Medulla oblongata (tissue), 1 donor: ENCODE data around the gene KCP.

Source experiments
- DNase-seq: peaks from one replicate; pipeline ENCODE4 v3.0.0-alpha.2; 2015; ENCODE audit errors: extremely low spot score

KCP gene

DNA sequence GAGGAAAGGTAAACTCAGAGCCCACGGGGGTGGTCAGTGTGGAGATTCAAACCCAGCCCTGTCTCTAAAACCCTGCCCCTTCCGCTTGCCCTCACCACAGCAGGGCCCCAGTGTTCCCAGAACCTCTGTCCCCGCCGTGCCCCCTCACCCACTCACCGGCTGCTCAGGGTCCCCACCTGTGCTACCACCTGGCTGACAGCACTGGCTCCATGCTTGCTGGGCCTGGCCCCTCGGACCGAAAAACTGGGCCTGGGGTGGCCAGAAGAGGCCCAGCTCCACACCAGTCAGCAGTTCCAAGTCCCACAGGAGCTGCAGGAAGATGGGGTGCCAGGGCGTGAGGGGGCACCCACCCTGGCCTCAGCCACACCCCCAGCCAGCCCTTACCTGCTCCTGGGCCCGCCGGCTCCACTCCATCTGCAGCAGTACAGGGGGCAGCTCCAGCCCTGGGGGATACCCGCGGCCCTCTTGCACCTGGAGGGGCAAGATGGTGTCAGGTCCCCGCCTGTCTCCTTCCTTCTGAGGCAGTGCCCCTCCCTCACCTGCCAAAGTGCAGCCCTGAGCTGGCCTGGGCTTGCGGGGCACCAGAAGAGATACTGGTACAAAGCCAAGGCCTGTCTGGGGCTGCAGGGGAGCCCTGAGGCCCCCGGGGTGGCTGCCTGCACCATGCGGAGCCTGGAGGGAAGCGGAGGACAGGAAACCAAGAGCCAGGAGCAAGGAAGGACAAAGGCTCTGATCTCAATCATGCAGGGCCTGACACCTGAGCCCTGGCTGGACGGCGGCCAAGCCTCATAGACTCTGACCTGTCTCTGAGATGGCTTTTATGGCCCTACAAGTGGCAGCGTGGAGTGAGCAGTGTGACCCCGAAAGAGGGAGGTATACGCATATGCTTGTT lies 36.1 kb downstream of the KCP start:
- no peak for DNase-seq

DNA sequence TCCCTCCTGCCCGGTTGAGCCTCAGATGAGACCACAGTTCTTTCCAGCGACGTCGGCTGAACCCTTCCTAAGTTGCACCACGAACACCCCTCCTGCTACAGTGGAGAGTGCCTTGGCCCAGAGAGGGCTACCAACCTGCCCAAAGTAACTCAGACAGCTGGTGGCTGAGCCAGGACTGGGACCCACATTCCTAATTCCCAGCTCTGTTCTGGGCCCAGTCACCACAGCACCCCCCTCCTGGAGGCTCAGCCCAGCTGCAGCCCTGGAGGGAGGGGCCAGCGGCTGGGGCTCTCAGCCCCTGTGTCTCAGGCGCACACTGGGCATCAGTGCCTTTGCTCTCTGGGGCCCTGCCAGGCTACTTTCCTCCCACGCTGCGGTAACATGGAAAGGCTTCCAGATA lies 37.3 kb downstream of the KCP start:
- no peak for DNase-seq

DNA sequence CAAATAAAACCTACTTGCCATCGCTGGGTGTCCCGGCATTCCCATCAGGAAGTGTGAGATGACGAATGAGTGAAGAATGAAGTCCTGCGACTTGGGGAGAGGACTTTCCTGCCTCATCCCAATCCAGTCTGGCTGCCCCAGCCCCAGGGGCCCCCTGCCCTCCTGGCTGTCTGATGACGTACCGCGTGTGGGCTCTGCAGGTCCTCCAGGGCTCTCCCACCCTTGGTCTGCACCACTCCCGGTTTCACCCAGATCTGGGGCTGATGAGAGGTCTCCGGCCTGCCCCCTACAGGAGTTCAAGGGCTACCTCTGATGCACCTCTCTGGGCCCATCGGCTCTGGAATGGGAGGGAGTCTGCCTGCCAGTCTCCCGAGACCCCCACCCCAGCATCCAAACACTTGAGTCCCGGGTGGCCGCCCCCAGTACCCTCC lies 38.1 kb downstream of the KCP start:
- no peak for DNase-seq

DNA sequence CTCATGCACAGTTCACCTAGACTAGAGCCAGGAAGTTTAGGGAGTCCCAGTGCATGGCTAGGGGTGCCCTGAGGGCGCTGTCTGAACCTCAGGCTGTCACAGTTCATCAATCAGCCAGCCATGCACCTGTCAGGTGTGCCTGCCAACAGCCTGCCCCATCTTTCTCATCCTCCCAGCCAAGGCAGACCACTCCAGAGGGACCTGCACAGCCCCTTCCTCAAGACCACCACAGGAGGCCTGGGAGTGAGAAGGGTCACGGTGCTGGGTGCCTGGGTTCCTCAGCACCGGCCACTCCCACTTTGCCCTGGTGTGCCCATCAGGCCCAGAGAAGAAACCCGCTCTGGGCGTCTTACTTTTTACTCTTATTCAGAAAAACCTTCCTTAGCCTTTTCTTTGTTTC lies 39.5 kb downstream of the KCP start:
- DNase-seq = no peak

DNA sequence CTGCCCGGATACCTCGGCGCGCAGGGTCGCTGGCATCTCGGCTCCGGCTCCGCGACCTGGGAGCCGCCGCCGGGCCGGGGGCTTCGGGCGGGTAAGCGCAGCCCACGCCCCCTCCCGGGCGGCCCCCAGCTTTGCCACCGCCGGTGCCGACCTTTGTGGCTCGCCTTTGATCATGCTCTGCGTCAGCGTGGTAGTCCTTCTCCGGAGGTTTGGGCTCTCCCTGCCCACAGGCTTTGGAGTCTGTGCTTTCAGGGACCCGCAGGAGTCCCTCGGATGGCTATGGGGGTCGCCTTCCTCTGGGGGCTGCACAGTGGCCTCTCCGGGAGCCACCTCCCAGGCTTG lies 40.6 kb downstream of the KCP start:
- no peak for DNase-seq

DNA sequence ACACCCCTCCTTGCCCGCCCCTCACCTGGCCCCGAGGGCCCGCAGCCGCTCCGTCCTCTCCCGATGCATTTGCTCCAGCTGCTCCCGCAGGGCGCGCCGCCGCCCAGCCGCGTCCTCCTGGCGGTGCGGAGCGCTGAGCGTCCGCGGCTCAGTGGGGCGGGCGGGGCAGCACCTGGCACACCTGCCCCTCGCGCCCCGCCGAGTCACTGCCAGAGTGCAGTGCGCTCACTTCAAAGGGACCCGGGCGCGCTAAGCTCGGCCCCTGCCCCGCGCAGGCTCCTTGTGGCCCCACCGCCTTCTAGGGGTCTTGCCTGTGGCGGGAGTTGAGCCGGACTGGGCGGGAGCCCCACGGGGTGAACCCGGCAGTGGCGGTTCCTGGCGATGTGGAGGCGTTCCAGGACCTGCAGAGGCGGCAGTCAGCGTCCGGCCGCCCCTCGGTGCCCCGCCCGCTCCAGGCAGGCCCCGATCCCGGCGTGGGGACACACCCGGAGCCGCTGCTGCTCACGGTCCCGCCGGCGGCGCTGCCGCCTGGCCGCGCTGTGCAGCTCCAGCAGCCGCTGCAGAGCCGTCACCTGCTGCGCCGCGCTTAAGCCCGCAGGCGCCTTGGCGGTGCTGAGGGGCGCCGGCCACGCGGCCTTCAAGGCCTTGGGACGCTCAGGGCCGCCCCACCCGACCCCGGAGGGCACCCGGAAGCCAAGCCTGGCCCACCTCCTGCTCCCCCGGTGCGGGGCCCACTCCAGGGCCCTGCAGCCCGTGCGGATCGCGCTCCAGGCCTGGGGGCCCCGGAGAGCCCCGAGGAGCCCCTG lies 41.2 kb downstream of the KCP start:
- peak; percentile 34 for DNase-seq

DNA sequence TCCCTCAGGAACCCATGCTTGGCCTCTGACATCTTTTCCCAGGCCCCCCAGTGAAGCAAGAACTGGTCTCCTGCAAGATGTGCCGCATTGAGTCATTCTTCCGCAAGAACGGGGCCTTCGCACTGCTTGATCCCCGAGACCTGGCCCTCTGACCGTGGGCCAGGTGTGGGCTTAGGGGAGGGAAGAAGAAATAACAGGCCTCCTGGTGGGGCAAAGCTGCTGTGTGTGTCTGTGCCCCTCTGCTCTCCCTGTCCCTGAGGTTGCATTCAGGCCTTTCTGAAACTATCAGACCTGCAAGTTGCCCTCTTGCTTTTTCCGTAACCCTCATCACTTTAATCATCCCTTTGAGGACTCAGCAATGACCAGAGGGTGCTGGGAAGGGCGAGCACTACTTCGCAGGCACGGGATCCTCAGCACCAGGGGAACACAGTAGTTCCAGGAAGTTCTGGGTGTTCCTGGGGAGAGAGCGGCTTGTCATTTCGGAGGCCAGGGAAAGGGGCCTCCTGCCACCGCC lies 41.8 kb downstream of the KCP start:
- no peak for DNase-seq

DNA sequence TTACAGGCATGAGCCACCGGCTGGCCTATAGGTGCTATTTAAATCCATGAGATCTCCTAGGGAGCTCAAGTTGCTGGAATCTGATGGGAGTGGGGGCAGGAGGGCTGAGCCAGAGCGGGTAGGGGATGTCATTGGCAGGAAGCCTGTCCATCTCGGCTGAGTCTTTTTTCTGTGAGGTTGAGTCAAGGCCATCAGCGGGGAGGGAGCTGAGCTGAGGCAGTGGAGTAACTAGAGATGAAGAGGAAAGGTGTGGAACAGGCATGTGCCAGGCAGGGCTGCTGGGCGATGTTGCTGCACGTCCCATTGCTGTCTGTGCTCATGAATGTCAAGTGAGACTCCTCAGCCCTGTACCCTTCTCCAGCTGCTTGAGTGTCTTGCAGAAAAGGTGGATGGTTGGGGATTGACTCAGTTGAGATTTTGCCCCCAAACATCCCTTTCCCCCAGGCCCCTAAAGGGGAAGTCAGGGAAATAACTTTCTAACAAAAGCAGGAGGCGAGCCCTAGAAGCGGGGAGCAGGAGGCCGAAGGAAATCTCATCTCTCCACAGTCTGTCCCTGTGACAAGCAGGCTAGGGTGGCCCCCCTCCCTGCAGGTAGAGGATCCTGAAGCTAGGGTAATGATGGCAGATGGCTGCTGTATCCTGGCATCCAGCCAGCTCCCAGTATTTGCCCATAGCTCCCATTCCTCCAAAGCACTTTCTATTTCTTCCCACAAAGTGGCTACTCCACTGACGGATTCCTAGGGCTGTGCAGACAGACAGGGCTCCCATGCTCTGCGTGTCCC lies 42.5 kb downstream of the KCP start:
- no peak for DNase-seq

DNA sequence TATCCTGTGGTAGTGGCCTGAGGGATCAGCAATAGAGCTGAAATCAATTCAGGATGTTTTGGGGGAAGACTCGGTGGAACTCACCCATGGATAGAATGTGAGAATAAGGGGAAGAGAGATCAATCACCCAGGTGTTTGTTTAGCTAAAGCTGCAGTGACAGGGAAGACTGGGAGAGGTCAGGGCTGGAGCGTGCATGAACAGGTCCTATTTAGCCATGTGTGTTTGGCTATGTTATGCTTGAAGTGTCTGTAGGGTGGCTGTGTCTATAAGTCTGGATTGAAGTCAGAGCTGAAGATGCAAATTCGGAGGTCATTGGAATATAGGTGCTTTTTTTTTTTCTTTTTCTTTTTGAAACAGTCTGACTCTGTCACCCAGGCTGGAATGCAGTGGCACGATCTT lies 43.3 kb downstream of the KCP start:
- DNase-seq = no peak

DNA sequence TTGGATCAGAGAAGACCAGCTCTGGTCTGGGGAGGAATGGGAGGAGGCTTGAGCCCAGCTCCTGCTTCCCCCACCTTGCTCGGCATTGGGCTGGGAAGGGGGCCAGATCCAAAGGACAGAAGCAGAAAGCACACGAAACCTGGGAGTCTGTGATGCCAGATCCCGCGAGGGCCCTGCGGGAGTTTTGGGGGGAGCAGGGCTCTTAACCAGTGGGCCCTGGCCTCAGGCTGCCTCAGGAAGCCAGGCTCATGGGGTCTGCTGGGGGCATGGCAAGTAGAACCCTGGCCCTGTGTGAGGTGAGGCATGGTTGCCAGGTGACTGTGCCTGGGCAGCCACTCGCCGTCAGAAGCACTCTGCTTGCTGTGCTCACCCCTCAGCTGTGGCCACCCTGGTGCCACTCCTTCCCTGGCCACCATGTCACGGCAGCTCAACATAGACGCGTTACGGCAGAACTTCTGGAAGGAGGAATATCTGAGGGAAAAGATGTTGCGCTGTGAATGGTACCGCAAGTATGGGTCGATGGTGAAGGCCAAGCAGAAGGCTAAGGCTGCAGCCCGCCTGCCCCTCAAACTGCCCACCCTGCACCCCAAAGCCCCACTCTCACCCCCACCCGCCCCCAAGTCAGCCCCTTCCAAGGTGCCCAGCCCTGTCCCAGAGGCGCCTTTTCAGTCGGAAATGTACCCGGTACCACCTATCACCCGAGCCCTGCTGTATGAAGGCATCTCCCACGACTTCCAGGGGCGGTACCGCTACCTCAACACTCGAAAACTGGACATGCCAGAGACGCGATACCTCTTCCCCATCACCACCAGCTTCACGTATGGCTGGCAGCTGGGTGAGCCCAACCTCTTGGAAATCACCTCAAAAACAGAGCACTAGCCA lies 44.3 kb downstream of the KCP start:
- no peak for DNase-seq

DNA sequence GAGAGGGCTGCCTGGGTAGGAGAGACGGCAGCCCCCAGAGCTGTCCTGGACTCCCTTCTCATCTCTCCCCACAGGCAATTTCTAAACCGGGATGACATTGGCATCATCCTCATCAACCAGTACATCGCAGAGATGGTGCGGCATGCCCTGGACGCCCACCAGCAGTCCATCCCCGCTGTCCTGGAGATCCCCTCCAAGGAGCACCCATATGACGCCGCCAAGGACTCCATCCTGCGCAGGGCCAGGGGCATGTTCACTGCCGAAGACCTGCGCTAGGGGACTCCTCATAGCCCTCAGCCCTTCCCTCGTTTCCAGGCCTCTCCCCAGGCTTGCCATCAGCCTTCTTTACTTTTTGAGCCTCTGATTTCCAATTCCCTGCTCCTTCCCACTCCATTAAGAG lies 45.2 kb downstream of the KCP start:
- DNase-seq = no peak

DNA sequence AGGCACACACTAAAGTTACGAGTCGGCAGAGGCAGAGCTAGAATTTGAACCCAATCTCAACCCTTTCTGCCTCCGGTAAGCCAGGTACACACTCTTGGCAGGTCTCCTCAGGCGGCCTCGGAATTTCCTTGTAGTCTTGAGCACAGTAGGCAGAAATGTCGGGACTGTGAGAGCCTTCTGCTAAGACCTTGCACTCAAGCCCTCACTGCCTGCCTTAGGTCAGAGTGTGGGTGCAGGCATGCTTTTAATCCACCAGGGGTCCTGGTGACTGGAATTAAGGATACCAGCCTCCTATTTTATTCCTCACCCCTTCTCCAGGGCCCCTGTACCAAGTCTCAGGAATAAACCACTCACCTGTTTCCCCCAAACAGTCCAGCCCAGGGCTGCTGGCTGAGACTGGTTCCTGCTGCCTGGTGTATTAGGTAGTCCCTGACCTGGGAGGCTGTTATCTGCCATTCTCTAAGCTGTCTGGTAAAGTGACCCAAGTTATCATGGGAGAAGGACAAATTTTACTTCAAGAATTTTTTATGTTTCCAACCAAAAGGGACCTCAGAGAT lies 47.0 kb downstream of the KCP start:
- no peak for DNase-seq

DNA sequence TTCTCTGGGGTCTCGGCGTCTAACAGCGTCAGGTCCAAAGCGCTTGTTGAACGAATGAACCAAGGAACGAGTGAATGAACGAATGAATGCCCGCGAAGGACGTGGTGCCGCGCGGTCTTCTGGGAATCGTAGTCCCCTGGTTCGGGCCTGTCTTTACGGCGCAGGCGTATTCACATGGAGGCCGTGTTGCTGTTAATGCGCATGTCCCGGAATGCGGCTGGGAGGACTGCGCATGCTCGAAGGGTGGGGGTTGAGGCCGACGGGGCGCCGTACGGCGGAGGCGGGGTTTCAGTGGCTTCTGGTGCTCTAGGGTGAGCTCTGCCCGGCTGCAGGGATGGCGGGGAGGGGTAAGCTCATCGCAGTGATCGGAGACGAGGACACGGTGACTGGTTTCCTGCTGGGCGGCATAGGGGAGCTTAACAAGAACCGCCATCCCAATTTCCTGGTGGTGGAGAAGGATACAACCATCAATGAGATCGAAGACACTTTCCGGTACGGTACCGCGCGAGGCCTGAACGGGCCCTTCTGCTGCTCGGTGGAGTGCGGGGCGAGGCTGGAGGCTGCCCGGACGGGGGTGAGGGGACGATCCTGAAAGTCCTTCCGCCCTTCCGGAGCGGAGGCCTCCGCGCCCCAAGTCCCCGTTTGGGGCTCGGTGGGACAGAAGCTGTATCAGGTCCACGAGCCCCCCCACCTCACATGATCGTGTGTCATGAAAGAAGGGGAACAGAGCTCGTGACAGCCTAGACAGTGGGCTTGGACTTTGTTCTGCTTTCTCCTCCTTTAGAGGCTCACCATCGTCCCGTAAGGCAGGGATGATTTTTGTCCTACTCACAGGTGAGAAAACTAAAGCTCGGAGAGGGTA lies 47.7 kb downstream of the KCP start, which contains the start of gene ATP6V1F:
ATP6V1F (plus strand) TSS at position 286 of the 862 bp plus-strand sequence; CDS start at position 335, 49 bp downstream.
- DNase-seq = peak; percentile 98

DNA sequence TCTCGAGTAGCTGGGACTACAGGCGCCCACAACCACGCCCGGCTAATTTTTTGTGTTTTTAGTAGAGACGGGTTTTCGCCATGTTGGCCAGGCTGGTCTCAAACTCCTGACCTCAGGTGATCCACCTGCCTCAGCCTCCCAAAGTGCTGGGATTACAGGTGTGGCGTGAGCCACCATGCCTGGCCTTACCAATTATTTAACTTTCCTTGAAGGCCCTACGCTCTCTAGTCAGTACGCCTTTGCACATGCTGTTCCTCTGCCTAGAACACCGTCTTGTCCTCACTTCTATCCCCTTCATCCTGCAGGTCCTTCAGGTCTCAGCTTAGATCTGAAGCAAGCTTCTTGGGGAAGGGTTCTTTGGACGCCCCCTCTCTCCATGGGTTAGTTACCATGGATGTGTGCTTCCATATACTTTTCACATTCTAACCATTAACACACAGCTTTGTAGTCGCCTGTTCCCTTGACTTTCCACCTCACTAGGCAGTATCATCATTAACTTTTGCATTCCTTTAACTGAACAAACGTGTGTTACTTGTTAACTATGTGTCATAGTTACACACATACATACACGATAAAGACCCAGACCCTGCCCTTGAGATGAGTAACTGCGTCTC lies 48.4 kb downstream of the KCP start:
- DNase-seq = peak; percentile 19

DNA sequence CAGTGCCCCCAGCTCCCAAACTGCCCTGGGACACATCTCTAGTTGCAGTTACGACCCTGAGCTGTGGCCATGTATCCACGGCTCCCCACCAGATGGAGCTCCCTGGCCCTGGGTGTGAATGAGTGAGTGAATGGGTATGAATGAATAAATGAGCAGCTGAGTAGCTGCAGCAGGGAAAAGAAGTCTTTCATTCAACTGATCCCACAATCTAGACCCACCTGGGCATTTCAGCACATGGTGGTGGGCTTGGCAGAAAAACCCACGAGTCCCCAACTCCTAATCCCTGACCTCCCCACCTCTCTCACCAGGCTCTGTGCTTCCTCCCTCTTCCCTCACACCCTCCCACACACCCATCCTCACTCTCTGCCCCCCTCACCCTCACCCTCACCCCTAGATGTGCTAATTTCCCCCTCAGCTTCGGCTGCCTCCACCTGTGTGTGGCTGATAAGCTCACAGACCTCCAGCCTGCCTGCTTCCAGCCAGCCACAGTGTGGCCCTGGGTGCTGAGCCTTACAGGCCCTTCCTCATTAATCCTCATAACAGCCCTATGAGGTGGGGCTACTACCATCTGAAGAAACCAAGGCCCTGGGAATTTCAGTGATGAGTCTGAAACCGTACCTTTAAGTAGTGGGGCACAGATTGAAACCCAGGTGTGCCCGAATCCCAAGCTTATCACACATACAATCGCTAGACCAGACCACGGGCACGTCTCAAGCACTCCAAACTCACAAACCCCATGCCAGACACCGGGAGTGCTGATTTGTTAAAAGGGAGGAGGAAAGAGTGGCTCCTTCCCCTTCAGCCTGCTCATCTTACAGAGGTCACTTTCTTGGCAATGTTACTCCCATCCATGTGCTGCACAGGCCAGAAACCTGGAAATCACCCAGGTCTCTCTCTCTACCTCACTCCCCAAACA lies 50.1 kb downstream of the KCP start:
- no peak for DNase-seq

DNA sequence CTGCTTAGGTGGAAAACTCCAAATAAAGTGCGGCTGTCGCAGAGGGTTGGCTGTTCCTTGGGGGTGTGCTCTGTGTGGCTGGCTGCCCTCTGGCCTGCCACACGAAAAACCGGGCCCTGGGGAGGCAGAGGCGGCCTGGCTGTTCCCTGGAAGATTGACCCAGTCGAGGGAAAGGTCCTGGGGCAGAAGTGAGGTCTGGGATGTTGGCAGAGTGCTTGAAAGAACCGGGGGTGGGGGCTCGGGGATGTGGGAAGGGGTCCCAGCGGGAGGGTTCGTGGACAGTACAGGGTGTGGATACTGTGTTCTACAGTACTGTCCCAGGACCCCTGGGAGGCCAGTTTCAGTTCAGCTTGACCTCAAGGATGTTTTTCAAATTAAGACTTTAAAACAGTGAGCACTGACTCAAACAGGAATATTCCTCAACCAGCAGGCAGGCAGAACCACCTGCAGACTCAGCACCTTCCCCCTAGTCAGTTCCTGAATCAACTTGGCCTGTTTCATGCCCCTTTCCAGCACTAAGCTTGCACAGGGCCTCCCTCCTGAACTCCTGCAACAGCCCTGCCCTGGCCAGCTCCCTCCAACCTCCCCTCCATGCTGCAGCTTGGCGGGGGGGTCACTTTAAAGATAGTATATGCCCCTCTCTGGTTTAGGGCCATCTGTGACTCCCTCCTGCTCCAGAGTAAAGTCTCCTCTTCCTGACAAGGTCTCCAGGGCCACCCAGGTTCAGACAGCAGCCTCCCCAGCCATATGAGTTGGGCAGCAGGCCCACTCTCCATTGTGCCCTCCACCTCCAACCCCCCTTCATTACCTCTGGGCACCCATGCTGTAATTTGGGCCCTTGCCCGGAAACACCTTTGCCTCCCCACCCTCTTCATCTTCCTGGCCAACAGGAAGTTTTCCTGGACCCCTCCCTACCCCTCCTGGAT lies 51.0 kb downstream of the KCP start:
- DNase-seq = no peak
